Ovary (tissue), 3 donors: ENCODE data around the gene SDF4.
"Not testable (repeated sequence)": the region's sequence is repeated elsewhere in the genome, so short reads cannot be mapped to it uniquely, and the experiment has no call there.

Experiments
- CTCF ChIP-seq, 3 donors: fragments of 450-650 bp in 2 of 3; fragments of 200-600 bp in 1 of 3; IDR thresholded peaks; one replicate each; pipeline versions ENCODE4 v1.5.1 to v1.8.0; 2016 to 2022; ENCODE audit warnings: antibody characterized with exemption in 3 of 3, mild to moderate bottlenecking in 1 of 3
- EP300 ChIP-seq: sonication (generic); formaldehyde crosslinking; IDR thresholded peaks from one replicate; pipeline ENCODE4 v1.6.1; 2017; ENCODE audit warnings: antibody characterized with exemption
- POLR2A ChIP-seq: fragments of 450-650 bp; IDR thresholded peaks from one replicate; pipeline ENCODE4 v1.6.1; 2017; ENCODE audit warnings: antibody characterized with exemption, mild to moderate bottlenecking, moderate library complexity
- donor health status: DM: no; HTN: no; CAD: no.

- TF ChIP-seq CTCF (IDR thresholded peaks at IDR 0.05); POLR2A; EP300: not testable (repeated sequence)
These were observed 16.5 kb upstream of the SDF4 start for GRCh38 chr1:1248009-1248913.
